Ramos (cell line): ENCODE measurements around the gene SLC43A3.
"Not testable (repeated sequence)": the region's sequence is repeated elsewhere in the genome, so short reads cannot be mapped to it uniquely, and the experiment has no call there.

Source experiments
- in situ Hi-C: fragments of 300-500 bp; cut with MboI; formaldehyde crosslinking; loops from one replicate; pipeline ENCODE4 v1.14.3; 2022; ENCODE audit warnings: low sequenced_read_pairs; ENCODE audit not compliant: unreplicated experiment

SLC43A3 gene

DNA sequence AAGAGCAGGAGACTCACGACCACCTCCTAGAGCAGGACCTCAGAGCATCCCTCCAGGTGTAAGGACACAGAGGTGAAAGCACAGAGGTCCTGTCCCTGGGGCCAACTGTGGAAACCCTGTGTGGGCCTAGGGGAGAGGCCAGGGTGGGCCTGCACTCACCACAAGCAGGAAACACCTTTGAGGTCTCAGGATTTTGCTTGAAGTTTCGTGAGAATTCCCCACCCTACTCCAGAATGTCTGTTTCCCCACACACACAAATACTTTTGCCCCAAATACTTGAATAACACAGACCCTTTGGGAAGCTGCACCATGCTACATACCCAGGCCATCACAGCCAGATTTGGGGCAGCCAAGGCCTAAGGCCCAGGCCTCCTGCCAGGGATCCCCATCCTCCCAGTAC lies 18.1 kb downstream of the SLC43A3 start:
- in situ Hi-C loops, result no loop called here

DNA sequence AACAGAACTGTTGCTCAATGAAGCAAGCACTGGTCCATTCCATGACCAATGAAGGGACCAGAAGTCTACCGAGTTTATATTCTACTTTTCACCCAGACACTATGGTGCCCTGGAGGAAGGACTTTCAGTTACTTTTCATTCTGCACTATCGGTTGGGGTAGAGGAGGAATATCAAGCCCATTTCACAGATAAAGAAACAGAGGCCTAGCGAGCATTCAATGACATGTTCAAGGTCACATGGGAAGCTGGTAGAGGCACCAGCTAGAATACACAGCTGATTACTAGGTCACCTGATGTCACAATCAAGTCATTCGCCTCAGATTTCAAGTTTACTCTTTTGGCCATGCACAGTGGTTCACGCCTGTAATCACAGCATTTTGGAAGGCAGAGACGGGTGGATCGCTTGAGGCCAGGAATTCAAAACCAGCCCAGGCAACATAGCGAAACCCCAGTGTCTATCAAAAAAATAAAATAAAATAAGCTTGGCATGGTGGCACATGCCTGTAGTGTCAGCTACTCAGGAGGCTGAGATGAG lies 18.9 kb downstream of the SLC43A3 start:
- in situ Hi-C loops, result no loop called here

DNA sequence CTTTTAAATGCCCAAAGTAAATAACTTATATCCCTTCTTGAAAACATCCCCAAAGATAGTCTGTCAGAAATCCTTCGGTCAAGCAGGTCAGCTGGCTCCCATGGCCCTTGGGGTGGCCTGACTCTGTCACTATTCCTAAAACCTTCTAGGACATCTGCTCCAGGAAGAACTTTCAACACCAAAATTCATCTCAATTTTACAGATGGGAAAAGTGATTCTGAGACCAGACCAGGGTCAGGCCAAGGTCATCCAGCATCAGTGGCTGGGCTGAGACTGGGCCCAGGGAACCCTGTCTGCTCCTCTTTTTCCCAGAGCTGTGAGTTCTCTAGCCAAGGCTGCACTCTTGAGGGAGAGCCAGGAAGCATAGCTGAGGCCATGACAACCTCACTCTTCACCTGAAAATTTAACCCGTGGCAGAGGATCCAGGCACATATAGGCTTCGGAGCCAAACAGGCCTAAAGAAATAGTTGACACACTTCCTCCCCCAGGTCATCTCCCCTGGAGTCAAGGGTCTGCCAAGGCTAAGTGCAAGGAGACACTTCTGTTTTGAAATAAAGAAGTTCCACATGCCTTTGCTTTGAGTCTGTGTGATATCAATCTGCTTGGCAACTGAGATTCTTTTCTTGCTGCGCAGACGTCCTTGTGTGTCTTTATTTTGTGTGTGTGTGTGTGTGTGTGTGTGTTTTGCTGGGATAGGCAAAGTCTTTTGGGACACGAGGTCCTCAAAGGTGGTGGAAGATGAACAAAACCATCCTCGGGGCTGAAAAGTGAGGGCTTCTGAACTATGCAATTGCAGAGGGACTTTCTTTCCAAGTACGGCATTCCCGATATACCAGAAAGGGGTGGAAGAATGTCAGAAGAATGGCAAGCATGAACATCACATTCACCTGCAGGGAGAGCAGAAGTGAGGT lies 19.7 kb downstream of the SLC43A3 start:
- in situ Hi-C loops, result no loop called here

DNA sequence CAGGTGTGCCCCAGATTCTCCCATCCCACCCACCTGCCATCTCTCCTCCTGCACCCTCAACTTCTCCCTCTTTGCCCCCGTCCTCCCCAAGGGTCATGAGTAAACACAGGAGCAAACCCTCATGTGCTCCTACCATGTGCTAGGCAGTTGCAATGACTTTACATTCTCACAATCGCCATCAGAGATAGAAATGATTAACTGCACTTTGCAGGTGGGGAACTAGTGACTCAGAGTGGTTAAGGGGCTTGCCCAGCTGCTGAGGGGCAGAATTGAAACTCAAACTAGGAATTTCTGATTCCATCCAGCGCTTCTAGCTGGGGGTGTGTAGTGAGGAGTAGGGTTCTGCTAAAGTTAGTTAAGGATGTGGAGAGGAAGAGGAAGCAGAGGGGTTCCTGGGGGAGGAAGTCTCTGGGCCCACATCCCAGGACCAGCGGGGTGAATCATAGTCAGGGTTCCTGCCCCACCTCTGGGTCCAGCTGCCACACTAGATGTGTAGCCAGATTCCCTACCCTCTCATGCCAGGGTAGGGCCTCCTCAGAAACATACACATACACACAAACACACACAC lies 20.5 kb downstream of the SLC43A3 start:
- in situ Hi-C loops, result no loop called here

DNA sequence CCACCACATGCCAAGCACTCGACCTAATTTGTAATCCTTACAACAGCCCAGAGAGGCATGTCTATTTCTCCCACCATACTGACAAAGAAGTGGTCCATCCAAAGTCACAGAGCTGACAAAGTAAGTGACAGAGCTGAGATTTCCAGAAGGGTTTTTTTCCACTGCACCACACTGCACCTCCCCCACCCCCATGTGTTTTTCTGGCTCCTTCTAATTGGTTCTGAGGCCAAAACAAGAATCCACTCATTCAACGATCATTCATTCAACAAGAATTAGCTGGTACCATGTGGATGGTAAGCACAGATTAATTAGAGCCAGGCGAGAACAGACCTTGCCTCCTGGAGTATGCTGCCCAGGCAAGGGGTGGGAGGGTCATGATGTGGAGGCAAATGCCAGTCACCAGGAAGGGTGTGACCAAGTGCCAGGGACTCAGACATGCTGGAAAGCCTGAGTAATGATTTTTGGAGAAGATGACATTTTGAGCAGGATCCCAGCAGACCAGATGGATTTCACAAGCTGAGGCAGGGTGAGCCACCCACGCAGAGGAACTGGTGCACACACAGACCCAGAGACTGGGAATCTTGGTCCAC lies 21.6 kb downstream of the SLC43A3 start:
- in situ Hi-C loops, result no loop called here

DNA sequence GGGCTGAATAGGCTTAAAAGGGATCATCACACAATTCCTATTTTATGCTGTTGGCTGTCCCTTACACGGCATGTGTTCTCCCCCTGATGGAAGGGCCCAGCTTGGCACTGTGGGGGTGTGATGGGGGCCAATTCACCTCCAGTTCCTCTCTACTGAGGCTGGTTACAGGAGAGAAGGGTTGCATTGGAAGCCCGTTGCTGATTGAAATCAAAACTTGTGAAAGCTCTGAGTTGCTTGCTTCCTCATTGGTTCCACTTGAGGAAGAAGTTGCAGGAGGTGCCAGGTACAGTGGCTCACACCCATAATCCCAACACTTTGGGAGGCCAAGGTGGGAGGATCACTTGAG lies 23.1 kb downstream of the SLC43A3 start:
- in situ Hi-C loops, result no loop called here

DNA sequence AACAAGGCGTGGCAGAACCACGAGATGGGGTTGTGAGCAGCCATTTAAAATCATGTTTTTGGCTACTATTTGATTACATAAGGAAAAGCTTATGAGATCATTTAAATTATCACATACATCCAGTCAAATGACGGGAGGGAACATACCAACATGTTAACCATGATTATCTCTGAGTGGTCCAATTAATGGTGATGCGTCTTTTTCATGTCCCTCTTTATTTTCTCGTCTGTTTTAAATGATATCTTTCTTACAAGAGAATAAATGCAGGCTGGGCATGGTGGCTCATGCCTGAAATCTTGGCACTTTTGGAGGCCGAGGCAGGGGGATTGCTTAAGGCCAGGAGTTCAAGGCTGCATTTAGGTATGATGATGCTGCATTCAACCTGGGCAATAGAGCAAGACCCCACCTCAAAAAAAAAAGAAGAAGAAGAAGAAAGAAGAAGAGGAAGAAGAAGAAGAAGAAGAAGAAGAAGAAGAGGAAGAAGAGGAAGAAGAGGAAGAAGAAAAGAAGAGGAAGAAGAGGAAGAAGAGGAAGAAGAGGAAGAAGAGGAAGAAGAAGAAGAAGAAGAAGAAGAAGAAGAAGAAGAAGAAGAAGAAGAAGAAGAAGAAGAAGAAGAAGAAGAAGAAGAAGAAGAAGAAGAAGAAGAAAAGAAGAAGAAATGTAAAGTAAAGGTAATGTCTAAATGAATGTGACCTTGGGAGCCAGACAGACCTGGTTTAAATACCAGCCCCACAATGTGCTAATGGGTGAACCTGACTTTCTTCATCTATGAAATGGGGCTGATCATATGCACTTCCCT lies 23.7 kb downstream of the SLC43A3 start:
- in situ Hi-C loops, result not testable (repeated sequence)

DNA sequence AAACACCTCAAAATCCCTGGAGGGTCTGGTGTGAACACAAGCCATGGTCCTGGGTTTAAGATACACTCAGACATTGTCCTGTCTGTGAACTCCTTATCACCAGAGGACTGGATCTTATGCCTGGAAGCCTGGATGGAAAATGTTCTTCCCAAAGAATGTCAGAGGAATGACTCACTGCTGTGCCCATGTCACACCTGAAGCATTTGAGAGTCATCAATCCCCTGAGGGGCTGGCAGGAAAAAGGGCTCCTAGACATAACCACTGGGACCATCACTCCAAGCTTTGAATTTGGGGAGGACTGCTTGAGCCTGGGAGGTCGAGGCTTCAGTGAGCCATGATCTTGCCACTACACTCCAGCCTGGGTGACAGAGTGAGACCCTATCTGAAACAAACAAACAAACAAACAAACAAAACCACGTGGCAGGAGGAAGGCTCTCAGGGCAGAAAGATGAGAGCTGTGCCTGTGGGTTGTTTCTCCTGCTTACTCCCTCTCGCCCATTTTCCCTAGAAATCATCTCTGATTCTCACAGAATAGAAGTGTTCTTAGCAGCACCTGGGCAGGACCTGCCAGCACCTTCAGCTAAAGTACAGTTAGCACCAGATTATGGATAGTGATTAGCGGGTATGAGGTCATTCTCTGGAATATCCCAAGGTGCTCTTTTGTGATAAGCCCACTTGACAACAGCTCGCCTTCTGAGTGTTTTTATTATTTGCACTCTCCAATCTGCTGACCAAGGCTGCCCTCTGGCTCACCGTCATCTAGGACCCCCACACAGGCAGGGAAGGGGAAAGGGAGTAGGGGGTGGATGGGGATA lies 24.5 kb downstream of the SLC43A3 start:
- in situ Hi-C loops, result no loop called here

DNA sequence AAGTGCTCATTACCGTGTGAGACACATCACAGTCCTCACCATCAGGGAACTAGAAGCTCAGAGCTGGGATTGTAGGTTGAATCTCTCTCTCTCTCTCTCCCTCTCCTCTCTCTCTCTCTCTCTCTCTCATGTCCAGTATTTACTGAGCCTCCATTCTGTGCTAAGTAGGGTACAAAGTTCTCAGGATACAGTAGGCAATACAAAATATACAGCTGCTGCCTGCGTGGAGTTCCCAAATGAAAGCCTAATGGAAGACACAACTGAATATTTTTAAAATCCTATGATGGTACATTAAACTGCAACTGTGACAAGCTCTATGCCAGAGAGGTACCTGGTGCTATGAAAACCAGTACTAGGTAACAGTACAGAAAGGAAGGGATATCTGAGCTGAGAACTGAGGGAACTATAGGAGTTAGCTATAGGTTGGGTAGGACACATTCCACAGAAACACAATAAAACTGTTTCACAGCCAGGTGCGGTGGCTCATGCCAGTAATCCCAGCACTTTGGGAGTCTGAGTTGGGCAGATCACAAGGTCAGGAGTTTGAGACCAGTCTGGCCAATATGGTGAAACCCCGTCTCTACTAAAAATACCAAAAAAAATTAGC lies 26.8 kb downstream of the SLC43A3 start:
- in situ Hi-C loops, result no loop called here

DNA sequence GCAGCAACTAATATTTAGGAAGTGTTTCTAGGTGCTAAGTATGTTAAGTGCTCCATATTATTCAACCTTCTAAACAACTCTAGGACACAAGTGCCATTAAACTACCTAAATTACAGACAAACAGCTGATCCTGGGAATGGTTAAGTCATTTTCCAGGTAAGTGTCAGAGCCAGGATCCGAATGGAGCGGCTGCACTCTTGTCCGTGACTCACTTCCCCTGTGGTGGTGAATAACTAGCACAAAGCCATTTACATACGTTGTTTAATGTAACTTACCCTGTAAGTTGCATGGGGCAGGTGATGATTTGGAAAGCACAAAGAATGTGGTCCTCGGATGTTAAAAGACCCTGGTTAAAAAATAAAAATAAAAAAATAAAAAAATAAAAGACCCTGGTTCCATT lies 27.7 kb downstream of the SLC43A3 start:
- in situ Hi-C loops, result no loop called here

DNA sequence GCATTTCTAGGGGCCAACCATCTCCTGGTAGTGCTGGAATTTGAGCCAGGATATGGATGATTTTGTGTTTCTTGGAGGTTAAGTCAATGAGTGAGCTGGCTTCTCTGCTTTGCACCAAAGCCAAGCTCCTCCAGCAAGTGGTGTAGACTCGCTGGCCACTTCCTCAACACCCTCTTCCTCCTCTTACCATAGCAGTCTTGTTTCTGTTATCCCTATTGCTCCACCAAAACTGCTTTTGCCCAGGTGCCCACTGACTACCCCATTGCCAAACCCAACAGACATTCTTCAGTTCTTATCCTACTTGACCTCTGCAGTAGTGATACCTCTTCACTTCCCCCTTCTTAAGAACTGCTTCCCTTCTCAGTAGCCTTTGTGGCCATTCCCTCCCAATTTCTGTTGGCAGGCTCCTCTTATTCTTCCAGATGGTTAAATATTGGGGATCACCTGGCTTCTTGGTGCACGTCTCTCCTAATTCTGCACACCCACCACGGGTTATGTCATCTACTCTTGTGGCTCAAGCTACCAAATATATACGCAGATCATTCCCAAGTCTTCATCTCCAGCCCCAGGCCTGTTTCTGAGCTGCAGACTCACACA lies 29.4 kb downstream of the SLC43A3 start:
- in situ Hi-C loops, result no loop called here

DNA sequence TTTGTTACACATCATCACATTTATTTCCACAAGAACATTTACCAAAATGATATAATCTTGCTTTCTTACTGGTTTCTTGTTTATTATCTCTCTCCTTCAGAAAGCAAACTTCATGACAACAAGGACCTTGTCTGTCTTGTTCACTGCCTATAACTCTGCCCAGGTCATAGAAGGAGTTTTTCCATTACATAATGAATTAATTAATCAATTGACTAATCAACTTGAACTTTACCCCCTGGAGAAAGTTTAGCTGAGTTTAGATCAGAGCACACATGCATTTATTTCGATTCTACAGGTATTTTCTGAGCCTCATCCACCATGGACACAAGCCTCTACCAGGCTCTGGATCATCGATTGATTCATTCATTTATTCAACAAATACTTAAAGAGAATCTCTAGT lies 30.2 kb downstream of the SLC43A3 start:
- in situ Hi-C loops, result no loop called here

DNA sequence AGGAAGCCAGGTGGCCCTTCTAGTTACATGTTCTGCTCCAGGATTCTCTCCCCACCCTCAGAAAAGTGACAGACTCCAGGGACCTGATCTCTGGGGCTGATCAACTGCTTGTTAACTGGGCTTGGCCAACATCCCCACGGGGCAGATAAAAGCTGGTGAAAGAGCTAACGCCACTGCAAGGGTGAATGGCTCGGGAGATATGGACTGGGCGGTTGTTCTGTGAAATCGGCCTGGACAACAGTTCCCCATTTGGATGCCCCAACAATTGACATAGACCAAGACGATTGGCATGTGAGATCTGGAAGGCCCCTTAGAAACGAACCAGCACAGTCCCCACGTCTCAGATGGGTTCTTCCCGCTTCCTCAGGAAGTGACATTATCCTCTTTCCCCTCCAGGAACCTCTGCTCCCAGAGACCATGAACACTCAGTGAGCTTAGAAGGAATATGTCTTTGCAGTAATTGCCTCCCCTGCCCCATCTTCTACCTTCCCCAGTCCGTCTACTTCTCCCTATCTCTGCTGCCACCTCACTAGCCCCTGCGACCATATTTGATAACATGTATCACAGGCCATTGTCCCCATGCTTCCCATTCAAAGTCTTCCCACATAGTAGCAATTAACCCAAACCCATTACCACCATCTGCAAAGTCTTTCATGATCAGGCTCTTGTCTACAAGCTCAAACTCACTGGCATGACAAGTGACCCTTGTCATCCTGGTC lies 30.9 kb downstream of the SLC43A3 start:
- in situ Hi-C loops, result no loop called here

DNA sequence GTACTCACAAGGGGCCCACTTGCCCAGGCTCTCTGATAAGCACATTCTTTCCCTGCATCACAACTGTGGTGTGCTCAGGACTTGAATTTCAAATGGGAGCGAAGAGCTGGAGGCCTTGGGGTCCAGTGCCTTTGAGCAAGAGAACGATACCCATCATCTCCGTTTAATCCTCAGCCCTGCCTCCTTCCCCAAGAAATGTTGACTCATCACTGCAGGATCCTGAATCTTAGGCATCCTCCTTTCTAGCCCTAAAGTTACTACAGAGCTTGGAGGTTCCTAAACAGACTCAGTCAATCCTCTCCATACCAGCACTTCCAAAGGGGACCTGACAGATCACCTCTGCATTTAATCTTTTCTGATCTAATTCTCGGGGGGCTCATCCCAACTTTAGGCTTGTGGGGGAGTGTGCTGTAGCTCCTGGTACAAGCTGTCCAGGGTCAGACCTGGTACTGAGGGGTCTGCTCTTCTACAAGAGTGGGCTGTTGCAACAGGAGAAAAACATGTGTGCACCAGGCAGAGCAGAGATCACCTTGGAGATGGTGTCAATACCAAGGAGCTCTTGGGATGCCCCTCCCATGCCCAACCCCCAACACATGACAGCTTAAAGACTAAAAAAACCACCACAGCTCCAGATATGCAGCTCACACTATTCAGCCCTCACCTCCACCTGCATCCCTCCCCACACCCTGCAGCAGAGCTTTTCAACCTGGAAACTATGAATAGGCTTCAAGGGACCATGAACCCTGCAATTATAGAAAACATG lies 32.5 kb downstream of the SLC43A3 start:
- in situ Hi-C loops, result no loop called here

DNA sequence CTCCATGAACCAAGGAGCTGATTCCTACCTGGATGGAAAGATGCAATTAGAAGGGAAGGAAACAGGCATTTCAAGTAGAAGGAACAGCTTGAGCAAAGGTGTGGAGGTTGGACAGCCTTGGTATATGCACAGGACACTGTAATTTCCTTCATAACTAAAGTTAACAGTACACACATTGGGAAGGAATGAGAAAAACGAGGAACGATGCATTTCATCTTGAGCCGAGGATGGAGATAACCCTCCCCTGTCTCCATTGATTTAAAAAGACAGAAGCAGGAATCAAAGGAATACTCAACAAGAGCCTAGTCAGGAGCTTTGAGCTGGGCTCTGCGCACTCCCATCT lies 34.2 kb downstream of the SLC43A3 start:
- in situ Hi-C loops, result no loop called here

DNA sequence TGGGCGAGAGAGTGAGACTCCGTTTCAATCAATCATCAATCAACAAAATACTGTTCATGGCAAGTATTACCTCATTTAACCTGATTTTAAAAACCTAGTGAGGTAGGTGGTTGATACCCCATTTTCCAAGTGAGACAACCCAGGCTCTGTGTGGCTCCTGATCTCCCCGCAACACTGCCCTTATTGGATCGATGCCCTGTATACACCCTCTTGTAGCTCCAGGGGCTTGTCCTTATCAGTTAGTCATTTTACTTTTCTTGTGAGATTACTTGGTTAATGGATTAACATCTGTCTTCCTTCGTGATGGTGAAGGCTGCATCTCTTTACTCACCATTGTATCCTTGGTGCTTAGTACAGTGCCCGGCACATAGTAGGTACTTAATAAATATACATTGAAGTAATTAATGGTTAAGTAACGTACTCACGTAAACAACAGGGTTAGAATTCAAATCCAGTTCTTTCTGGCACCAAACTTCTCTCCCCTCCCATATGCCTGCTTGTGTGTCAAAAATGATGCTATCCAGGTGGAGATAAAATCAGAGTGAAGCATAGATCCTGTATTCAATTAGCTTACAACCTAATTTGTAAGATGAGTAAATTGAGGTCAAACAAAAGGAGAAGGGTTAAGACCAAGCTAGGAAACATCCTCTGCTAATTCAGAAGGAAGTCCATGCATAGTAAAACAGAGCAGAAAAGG lies 34.7 kb downstream of the SLC43A3 start:
- in situ Hi-C loops, result no loop called here

DNA sequence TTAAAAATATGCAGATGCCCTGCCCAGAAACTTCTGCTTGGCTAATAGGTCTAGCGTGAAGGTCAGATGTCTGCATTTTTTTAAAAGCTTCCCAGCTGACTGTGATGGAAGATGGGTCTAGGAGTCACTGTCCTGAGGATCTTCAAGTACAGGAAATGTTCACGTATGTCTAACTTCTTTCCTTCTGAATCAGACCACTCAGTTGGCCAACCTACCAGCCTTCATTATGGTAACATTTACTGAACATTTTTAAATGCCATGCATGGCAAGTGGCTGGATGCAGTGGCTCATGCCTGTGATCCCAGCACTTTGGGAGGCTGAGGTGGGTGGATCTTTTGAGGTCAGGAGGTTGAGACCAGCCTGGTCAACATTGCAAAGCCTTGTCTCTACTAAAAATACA lies 35.4 kb downstream of the SLC43A3 start:
- in situ Hi-C loops, result no loop called here
